Endothelial cell of umbilical vein (primary cell): Measurements from ENCODE around the gene OPCML. TPM values are rescaled to one million over a fixed set of nuclear protein-coding genes. Genes with fewer than 3 reads are reported as not detected.

ENCODE experiments used
- BruUV-seq: library from RNA; stranded (reverse); fragments of 400-500 nt; replicated peaks from 2 replicates; lab custom pipeline; 2021; lab: Mats Ljungman, UMichigan
- CTCF ChIA-PET: fragments of 300-600, 350-600 bp; sonication (Branson Sonifier 250); formaldehyde crosslinking; loops from one replicate; lab custom pipeline; 2021; ENCODE audit warnings: antibody characterized with exemption, inconsistent platforms; lab: Charles Lee
- POLR2A ChIA-PET: fragments of 300-600, 350-600 bp; sonication (Branson Sonifier 250); formaldehyde crosslinking; loops from one replicate; lab custom pipeline; 2021; ENCODE audit warnings: antibody characterized with exemption, inconsistent platforms; lab: Charles Lee
- DNase-seq: peaks from one replicate; pipeline ENCODE4 v3.0.0-alpha.2; 2011; ENCODE audit warnings: low read depth, low spot score
- FAIRE-seq: peaks from 2 replicates; lab custom pipeline; 2011; peaks lifted over from hg19 to GRCh38; lab: Jason Lieb, UNC
- H2AFZ ChIP-seq: 2 replicates; pipeline ENCODE4 v1.6.0; 2012; ENCODE audit warnings: low read depth, low read length, control low read depth, inconsistent platforms
- H3K27ac ChIP-seq: 2 replicates; pipeline ENCODE4 v1.5.1; 2011; ENCODE audit warnings: low read depth, mild to moderate bottlenecking, control low read depth, low read length, moderate library complexity; ENCODE audit not compliant: insufficient read depth
- H3K27me3 ChIP-seq, 2 experiments: 2 replicates each; pipeline versions ENCODE4 v1.6.0 to v1.6.1; 2011; ENCODE audit warnings: low read length in 2 of 2, mixed read lengths in 1 of 2; ENCODE audit not compliant: control insufficient read depth in 2 of 2, insufficient read depth in 2 of 2
- H3K36me3 ChIP-seq, 2 experiments: 2 replicates in 1 of 2; 3 replicates in 1 of 2; pipeline ENCODE4 v1.5.1; 2011; ENCODE audit warnings: low read length in 2 of 2, mild to moderate bottlenecking in 1 of 2, moderate library complexity in 1 of 2; ENCODE audit not compliant: control insufficient read depth in 2 of 2, insufficient read depth in 2 of 2; ENCODE audit errors: extremely low read depth in 1 of 2
- H3K4me1 ChIP-seq: 3 replicates; pipeline ENCODE4 v1.5.1; 2011; ENCODE audit warnings: mild to moderate bottlenecking, low read length; ENCODE audit not compliant: control insufficient read depth, insufficient read depth; ENCODE audit errors: extremely low read depth
- H3K4me2 ChIP-seq: 2 replicates; pipeline ENCODE4 v1.6.1; 2011; ENCODE audit warnings: low read length, control low read depth, mixed read lengths; ENCODE audit not compliant: insufficient read depth
- H3K4me3 ChIP-seq, 3 experiments: fragments of 200-600 bp in 1 of 3; sonication (generic), shearing (Covaris generic) in 1 of 3; replicated peaks in 1 of 3; 2 replicates each; pipeline ENCODE4 v1.5.1; 2011 to 2016; ENCODE audit warnings: control low read depth in 3 of 3, low read length in 3 of 3, mild to moderate bottlenecking in 2 of 3, inconsistent platforms in 1 of 3, low read depth in 1 of 3, moderate library complexity in 1 of 3; ENCODE audit not compliant: insufficient read depth in 1 of 3
- H3K79me2 ChIP-seq: 2 replicates; pipeline ENCODE4 v1.6.0; 2012; ENCODE audit warnings: low read length, inconsistent platforms; ENCODE audit not compliant: control insufficient read depth, insufficient read depth
- H3K9ac ChIP-seq: replicated peaks from 2 replicates; pipeline ENCODE3; 2011; ENCODE audit warnings: low read length, control low read depth; ENCODE audit not compliant: insufficient read depth; ENCODE audit errors: extremely low read depth
- H3K9me1 ChIP-seq: replicated peaks from 3 replicates; pipeline ENCODE4 v1.6.0; 2011; ENCODE audit warnings: mild to moderate bottlenecking, low read length; ENCODE audit not compliant: control insufficient read depth, insufficient read depth; ENCODE audit errors: extremely low read depth
- H3K9me3 ChIP-seq: replicated peaks from 2 replicates; pipeline ENCODE4 v1.5.1; 2012; ENCODE audit warnings: low read length, inconsistent platforms; ENCODE audit not compliant: control insufficient read depth, insufficient read depth
- H4K20me1 ChIP-seq: replicated peaks from 2 replicates; pipeline ENCODE3; 2011; ENCODE audit warnings: mild to moderate bottlenecking, low read length; ENCODE audit not compliant: control insufficient read depth, insufficient read depth; ENCODE audit errors: extremely low read depth
- EZH2 ChIP-seq: IDR thresholded peaks from 2 replicates; pipeline ENCODE4 v1.6.1; 2012; ENCODE audit warnings: borderline replicate concordance, low read depth, mild to moderate bottlenecking, moderate library complexity, low read length, inconsistent platforms; ENCODE audit not compliant: severe bottlenecking
- FOS ChIP-seq: IDR thresholded peaks from 2 replicates; pipeline ENCODE4 v1.6.1; 2011; ENCODE audit warnings: mild to moderate bottlenecking, low read length, moderate library complexity, borderline replicate concordance; ENCODE audit not compliant: insufficient read depth
- GATA2 ChIP-seq: IDR thresholded peaks from 2 replicates; pipeline ENCODE4 v1.7.0; 2011; ENCODE audit warnings: low read depth, mild to moderate bottlenecking, moderate library complexity, mixed read lengths, low read length; ENCODE audit not compliant: insufficient read length, insufficient read depth
- JUN ChIP-seq: IDR thresholded peaks from 2 replicates; pipeline ENCODE4 v1.6.1; 2011; ENCODE audit warnings: borderline replicate concordance, low read depth; ENCODE audit not compliant: insufficient read length, insufficient read depth
- MAX ChIP-seq: IDR thresholded peaks from 2 replicates; pipeline ENCODE4 v1.6.1; 2011; ENCODE audit not compliant: insufficient read depth, insufficient read length
- MYC ChIP-seq: IDR thresholded peaks from one replicate; pipeline ENCODE4 v1.6.1; 2011; ENCODE audit warnings: mild to moderate bottlenecking, low read depth, low read length
- POLR2A ChIP-seq: IDR thresholded peaks from 2 replicates; pipeline ENCODE4 v1.6.1; 2012; ENCODE audit warnings: low read depth, mild to moderate bottlenecking, control low read depth, low read length
- POLR2AphosphoS5 ChIP-seq: IDR thresholded peaks from 2 replicates; pipeline ENCODE4 v1.6.1; 2012; ENCODE audit warnings: low read depth, mild to moderate bottlenecking, control low read depth, low read length, moderate library complexity; ENCODE audit not compliant: insufficient read depth
- dilution Hi-C: fragments of 300-500 bp; cut with MboI; formaldehyde crosslinking; loops from one replicate; pipeline ENCODE4 v1.15.0; 2019; ENCODE audit warnings: low sequenced_read_pairs; ENCODE audit not compliant: extremely low pct_ligation_motif_present
- intact Hi-C: fragments of 100-400 bp; cut with micrococcal nuclease; formaldehyde crosslinking; loops from one replicate; pipeline ENCODE4 v1.10.0; 2022
- polyA plus RNA-seq, 4 experiments: library from polyadenylated mRNA; depleted of rRNA in 3 of 4; stranded (reverse) in 3 of 4; unstranded in 1 of 4; fragments of >200 nt; gene quantifications; 2 replicates each; pipeline versions ENCODE4 v1.2.1 to v1.2.3, GENCODE V29; 2011 to 2012; ENCODE audit warnings: missing spikeins in 1 of 4
- total RNA-seq: library from RNA; stranded (reverse); gene quantifications from 2 replicates; pipeline ENCODE4 v1.2.3, GENCODE V29; 2021
- TF ChIP-seq, protein P1 (sequence below), 2 donors: IDR thresholded peaks; 1 replicate in 1 of 2; 2 replicates in 1 of 2; pipeline ENCODE4 v1.5.1; 2011; ENCODE audit warnings: low read length in 2 of 2, mild to moderate bottlenecking in 2 of 2, moderate library complexity in 2 of 2, control low read depth in 1 of 2, inconsistent platforms in 1 of 2, low read depth in 1 of 2; ENCODE audit not compliant: insufficient read depth in 1 of 2; ENCODE audit errors: extremely low read depth in 1 of 2

The OPCML gene
- total and polyA plus RNA-seq, 2 donors (not counting 3 experiments of a cell fraction or from before 2014, with no cell fraction given), result not detected

DNA sequence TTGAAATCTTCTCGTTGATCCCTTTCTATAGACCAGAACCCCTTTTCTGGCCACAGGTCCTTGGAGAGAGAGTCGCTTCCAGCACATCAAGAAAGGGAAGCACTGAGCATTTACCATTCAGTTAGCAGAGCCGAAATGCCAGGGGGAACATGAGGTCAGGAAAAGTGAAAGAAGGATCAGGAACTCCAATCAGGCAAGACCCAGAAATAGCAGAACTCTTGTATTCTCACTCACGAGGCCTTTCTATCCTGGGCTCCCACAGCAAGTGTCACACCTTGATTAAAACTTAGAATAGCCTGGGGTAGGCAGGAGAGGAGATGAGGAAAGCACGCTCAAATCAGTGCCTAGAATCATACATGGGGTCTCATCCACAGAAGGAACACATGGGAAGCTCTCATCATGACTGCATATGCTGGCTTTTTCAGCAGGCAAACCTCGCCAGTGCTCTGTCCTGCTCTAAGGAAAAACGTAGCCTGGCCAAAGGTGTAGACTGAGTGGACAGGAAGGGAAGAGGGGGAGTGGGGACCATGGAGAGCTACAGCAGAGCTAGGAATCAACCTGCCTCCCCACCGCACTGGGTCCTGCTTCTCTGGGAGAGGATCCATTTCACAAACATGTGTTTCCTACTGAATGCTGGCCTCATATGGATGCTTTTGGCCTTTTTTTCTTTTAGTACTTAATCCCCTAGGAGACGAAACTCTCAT, 40.5 kb downstream of the OPCML start:
- no peaks in the 10 kb centered on the region for H3K36me3 ChIP-seq
- FAIRE-seq, result no peak
- intact Hi-C loops, result no loop called here

More for the DNA sequence above, 40.5 kb downstream of the OPCML start:
- Histone ChIP-seq H3K4me1 (no peaks in the 10 kb centered on the region), H3K27ac (no peak overlapping the region), H3K79me2 (no peaks in the 10 kb centered on the region), H3K27me3 (no peaks in the 10 kb centered on the region), H2AFZ (no peak overlapping the region), H3K4me2 (no peak overlapping the region), H4K20me1 (no peaks in the 10 kb centered on the region), H3K4me3 (no peak overlapping the region), H3K9me1 (no peaks in the 10 kb centered on the region), H3K9me3 (peaks cover 4% of the 10 kb centered on the region), H3K9ac (no peak overlapping the region)
- dilution Hi-C loops, result no loop called here
- DNase-seq, result no peak
- POLR2A ChIA-PET, result no interaction called here
- BruUV-seq, result no TSS peak
- no peak for TF ChIP-seq POLR2AphosphoS5
- TF ChIP-seq GATA2, result no peak
- TF ChIP-seq FOS, result no peak
- no peak for TF ChIP-seq JUN
- no peak for TF ChIP-seq EZH2
- TF ChIP-seq MAX, result no peak
- no peak for TF ChIP-seq POLR2A
- TF ChIP-seq MYC, result no peak
- TF ChIP-seq, protein P1, sequence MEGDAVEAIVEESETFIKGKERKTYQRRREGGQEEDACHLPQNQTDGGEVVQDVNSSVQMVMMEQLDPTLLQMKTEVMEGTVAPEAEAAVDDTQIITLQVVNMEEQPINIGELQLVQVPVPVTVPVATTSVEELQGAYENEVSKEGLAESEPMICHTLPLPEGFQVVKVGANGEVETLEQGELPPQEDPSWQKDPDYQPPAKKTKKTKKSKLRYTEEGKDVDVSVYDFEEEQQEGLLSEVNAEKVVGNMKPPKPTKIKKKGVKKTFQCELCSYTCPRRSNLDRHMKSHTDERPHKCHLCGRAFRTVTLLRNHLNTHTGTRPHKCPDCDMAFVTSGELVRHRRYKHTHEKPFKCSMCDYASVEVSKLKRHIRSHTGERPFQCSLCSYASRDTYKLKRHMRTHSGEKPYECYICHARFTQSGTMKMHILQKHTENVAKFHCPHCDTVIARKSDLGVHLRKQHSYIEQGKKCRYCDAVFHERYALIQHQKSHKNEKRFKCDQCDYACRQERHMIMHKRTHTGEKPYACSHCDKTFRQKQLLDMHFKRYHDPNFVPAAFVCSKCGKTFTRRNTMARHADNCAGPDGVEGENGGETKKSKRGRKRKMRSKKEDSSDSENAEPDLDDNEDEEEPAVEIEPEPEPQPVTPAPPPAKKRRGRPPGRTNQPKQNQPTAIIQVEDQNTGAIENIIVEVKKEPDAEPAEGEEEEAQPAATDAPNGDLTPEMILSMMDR (IDR thresholded peaks at IDR 0.05; ENCODE audit: extremely low read depth in 1 of 2, insufficient read depth in 1 of 2, low read depth in 1 of 2, low read length in 2 of 2), result no peak
- CTCF ChIA-PET, result no interaction called here
